ENCODE measurements around the gene JARID2.

Gene JARID2

GRCh38 chr6:15569035-15569995, 323.4 kb downstream of the JARID2 start:
- no peak overlapping the region for H3K9ac ChIP-seq (ENCODE audit: low read length)
- H3K4me3 ChIP-seq (ENCODE audit: low read depth, low read length, poor library complexity, severe bottlenecking): no peak overlapping the region
- H3K9me3 ChIP-seq (ENCODE audit: low read length): no peaks in the 10 kb centered on the region
- no peak overlapping the region for H3K27ac ChIP-seq (ENCODE audit: low read depth, low read length, poor library complexity, severe bottlenecking)
- TF ChIP-seq EZH2 (IDR thresholded peaks at IDR 0.05; ENCODE audit: borderline replicate concordance, low read length): no peak
- TF ChIP-seq CTCF (IDR thresholded peaks at IDR 0.05; ENCODE audit: low read length): no peak
- H3K36me3 ChIP-seq (ENCODE audit: insufficient read depth, low read length): peaks cover 16% of the 10 kb centered on the region
- no peaks in the 10 kb centered on the region for H3K9me2 ChIP-seq (ENCODE audit: low read depth, low read length)
- H3K27me3 ChIP-seq (ENCODE audit: insufficient read depth, low read length): no peaks in the 10 kb centered on the region
- H3K4me2 ChIP-seq (ENCODE audit: low read length): no peak overlapping the region
- no peaks in the 10 kb centered on the region for H4K20me1 ChIP-seq (ENCODE audit: insufficient read depth, low read length)
- peaks cover under 1% of the 10 kb centered on the region for H3K4me1 ChIP-seq (ENCODE audit: insufficient read depth, low read length, severe bottlenecking)
- H3K79me2 ChIP-seq (ENCODE audit: insufficient read depth, low read length): no peaks in the 10 kb centered on the region
- no peaks in the 10 kb centered on the region for H3F3A ChIP-seq (ENCODE audit: insufficient read depth, low read length)
- no peak overlapping the region for H2AFZ ChIP-seq (ENCODE audit: low read length)

GRCh38 chr6:15570171-15570570, 324.3 kb downstream of the JARID2 start:
- no peaks in the 10 kb centered on the region for H3K9me2 ChIP-seq (ENCODE audit: low read depth, low read length)
- H3K4me3 ChIP-seq (ENCODE audit: low read depth, low read length, poor library complexity, severe bottlenecking): no peak overlapping the region
- peaks cover 16% of the 10 kb centered on the region for H3K36me3 ChIP-seq (ENCODE audit: insufficient read depth, low read length)
- H3K79me2 ChIP-seq (ENCODE audit: insufficient read depth, low read length): no peaks in the 10 kb centered on the region
- H3K4me1 ChIP-seq (ENCODE audit: insufficient read depth, low read length, severe bottlenecking): peaks cover 9% of the 10 kb centered on the region
- H3K9ac ChIP-seq (ENCODE audit: low read length): no peak overlapping the region
- no peaks in the 10 kb centered on the region for H3K9me3 ChIP-seq (ENCODE audit: low read length)
- H3F3A ChIP-seq (ENCODE audit: insufficient read depth, low read length): no peaks in the 10 kb centered on the region
- no peak overlapping the region for H2AFZ ChIP-seq (ENCODE audit: low read length)
- no peaks in the 10 kb centered on the region for H4K20me1 ChIP-seq (ENCODE audit: insufficient read depth, low read length)
- no peaks in the 10 kb centered on the region for H3K27me3 ChIP-seq (ENCODE audit: insufficient read depth, low read length)
- no peak overlapping the region for H3K27ac ChIP-seq (ENCODE audit: low read depth, low read length, poor library complexity, severe bottlenecking)
- H3K4me2 ChIP-seq (ENCODE audit: low read length): no peak overlapping the region
- TF ChIP-seq EZH2 (IDR thresholded peaks at IDR 0.05; ENCODE audit: borderline replicate concordance, low read length) (no peak), CTCF (IDR thresholded peaks at IDR 0.05; ENCODE audit: low read length) (no peak)

Measured in OCI-LY1 (cell line).